GM12875 (cell line): ENCODE data around the gene TBC1D9.

Source experiments
- H3K4me3 ChIP-seq: one replicate; pipeline ENCODE4 v1.5.1; 2011; ENCODE audit warnings: low read depth, low read length, control low read depth
- TF ChIP-seq, protein P1 (sequence below): IDR thresholded peaks from 2 replicates; pipeline ENCODE4 v1.5.1; 2011; ENCODE audit warnings: low read depth, mild to moderate bottlenecking, control low read depth, inconsistent platforms, low read length, moderate library complexity, borderline replicate concordance; ENCODE audit not compliant: insufficient read depth

TBC1D9 gene

DNA sequence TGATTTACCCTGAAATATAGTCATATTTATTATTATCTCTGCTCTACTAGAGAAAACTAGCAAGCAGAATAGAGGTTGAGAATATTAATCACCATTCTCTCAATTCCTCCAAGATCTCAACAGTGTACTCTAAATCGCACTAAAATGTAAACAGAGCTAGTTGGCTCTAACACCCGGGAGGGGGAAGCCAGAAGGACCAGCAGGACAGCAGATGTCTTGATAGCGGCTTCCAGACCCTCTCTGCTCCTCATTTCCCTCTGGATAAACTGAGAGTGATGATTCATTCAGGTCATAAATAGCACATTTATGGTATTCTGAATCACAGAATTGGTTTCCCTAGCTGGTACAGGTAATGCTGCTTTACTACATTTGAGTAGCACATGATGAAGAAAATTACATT, 82.5 kb downstream of the TBC1D9 start:
- TF ChIP-seq, protein P1, sequence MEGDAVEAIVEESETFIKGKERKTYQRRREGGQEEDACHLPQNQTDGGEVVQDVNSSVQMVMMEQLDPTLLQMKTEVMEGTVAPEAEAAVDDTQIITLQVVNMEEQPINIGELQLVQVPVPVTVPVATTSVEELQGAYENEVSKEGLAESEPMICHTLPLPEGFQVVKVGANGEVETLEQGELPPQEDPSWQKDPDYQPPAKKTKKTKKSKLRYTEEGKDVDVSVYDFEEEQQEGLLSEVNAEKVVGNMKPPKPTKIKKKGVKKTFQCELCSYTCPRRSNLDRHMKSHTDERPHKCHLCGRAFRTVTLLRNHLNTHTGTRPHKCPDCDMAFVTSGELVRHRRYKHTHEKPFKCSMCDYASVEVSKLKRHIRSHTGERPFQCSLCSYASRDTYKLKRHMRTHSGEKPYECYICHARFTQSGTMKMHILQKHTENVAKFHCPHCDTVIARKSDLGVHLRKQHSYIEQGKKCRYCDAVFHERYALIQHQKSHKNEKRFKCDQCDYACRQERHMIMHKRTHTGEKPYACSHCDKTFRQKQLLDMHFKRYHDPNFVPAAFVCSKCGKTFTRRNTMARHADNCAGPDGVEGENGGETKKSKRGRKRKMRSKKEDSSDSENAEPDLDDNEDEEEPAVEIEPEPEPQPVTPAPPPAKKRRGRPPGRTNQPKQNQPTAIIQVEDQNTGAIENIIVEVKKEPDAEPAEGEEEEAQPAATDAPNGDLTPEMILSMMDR, result no peak
- no peak overlapping the region for H3K4me3 ChIP-seq

DNA sequence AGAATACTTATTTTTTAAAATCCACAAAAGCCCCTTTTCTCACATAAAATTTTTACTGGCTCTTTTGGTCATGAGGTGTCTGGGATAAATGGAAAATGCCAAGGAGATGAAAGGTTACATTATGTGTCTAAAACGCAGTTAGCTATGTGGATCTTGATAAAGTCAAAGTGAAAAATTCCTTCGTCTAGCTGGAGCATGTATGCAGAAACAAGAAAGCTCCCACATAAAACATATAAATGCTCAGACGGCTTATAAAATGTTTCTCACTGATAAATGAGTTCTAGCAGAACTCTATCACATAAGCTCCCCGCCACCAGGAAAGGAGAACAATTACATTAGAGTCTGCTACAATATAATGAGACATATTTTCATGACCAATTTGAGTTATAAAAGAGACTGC, 83.8 kb downstream of the TBC1D9 start:
- TF ChIP-seq, protein P1, result no peak

DNA sequence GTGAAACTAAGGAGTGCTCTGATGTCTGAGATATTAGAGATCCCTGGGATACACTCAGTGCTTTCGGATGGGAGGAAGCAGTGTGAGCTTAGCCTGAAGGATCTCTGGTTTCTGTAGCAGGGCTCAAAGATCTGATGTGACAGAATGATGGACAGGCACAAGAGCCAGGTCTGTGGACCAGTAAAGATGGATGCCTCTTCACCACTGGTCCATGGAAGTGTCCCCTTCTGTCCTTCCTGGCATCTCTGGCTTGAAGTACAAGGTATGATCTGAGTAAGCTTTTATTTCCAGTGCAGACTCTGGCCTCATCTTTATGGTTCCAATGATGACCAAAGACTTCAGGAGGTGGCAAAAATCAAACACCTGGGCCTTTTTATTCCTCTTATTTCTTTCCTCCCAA, 88.1 kb downstream of the TBC1D9 start:
- TF ChIP-seq, protein P1, result no peak
- no peak overlapping the region for H3K4me3 ChIP-seq

More for the DNA sequence above, 83.8 kb downstream of the TBC1D9 start:
- H3K4me3 ChIP-seq, result no peak overlapping the region

DNA sequence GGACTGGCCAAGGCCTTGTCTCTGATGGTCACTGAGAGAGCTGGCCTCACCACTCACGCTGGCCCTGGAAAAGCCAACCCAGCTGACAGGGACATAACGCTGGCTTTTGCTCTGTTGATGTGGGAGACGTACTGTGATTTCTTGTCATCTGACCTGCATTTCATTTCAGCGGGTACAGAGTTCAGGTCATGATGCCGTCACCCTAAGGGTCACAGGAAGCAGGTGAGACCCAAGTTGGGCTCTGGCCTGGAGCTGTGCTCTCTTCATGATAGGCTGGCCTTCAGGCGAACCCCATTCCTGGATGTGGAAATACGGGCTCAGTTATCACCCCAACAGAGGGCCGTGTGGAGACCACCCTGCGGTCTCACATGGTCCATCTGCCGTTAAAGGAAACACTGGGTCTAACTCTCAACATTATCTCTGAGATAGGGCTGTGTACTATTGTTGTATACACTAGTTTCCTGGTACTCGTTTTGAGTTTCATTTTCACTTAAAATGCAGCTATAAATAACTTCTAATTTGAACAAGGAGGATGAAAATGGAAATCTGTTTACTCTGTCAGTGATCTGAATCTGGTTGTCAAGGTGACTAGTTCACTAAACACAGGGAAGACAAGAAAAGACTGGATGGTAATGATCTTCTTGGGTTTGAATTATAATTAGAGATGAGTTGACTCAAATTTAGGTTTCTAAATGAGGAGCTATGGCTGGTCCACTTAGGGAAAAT, 89.1 kb downstream of the TBC1D9 start:
- H3K4me3 ChIP-seq, result no peak overlapping the region
- TF ChIP-seq, protein P1, result no peak

DNA sequence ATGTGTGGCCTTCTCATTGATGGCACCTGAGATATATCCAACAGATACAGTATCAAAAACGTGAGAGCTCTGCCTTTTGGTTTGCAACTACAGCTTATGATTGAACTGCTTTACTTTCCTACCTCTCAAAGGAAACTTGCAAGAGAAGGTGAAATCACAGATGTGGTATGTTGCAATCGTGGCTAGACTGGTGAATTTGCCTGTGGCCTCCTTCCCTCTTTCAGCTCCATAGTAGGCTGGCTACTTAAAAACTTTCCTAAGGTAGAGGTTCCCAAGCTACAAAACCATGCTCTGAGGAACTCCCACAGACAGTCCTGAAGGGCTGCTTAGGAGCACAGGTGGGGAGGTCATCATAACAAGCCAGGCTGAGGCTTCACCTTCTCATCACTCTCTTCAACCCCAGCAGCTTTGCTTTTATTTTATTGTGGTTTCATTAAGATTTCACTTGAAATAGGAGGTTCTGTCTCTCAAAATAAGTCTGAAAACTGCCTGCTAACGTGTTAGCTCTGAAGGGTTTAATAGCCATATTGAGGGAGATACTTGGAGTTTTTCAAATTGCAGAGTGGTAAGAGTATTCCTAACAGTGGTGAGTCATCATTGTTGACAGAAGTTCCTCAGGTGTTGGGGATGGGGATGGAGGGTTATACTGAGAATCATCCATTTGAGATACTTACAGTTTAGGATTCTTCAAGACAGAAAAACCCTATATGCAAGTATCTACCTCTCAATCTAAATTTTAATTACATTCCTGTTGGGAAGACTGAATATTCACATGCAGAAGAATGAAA, 93.9 kb downstream of the TBC1D9 start:
- TF ChIP-seq, protein P1, result no peak
- H3K4me3 ChIP-seq, result no peak overlapping the region

- no peak overlapping the region for H3K4me3 ChIP-seq
- TF ChIP-seq, protein P1, result no peak
Measured at GRCh38 chr4:140661550-140661949, 94.6 kb downstream of the TBC1D9 start.

DNA sequence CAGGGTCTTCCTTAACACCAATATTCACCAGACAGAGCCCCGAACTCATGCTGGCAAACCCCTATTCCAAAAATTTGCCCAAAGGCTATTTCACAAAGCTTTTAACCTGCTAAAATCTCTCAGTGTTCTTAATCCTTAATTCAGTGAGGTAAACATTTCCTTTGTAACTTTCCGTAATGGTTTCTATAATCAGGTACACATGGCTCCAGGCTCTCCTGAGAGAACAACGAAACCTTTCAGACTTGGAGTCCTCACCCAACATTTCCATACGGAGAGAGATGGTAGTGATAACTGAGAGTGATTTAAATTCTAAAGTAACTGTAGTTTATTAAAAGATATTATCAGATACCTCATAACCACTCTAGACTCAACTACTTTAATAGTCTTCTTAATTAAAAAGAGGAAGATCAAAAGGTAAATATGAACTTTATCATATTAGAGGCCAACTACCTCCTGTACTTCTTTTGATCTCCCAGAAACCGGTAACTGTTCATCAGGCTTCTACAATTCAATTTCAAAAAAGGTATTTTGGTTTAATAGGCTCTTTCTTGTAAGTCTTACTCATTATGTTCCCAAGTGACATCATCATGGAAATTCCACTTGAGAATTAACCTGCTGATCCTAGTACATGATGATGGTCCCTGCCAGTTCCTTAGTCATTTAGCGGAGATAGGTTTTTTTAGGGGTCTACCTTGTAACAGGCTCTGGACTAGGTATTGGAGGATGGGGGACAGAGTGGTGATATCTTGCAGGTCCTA, 96.1 kb downstream of the TBC1D9 start:
- TF ChIP-seq, protein P1, result no peak
- no peak overlapping the region for H3K4me3 ChIP-seq
